BJ (cell line): Measurements from ENCODE around the gene RSPO4. TPM values are rescaled to one million over a fixed set of nuclear protein-coding genes. Genes with fewer than 3 reads are reported as not detected.
"Not testable (repeated sequence)": the region's sequence is repeated elsewhere in the genome, so short reads cannot be mapped to it uniquely, and the experiment has no call there.

Experiments
- CTCF ChIA-PET: fragments of 350-600 bp; formaldehyde crosslinking; extraction: SDS; loops from one replicate; lab custom pipeline; 2021; ENCODE audit warnings: antibody characterized with exemption, inconsistent platforms; lab: Yijun Ruan, JAX
- POLR2A ChIA-PET: fragments of 300-600 bp; sonication (Branson Sonifier 250); formaldehyde crosslinking; extraction: SDS; loops from one replicate; lab custom pipeline; 2021; ENCODE audit warnings: antibody characterized with exemption; lab: Charles Lee
- DNase-seq: peaks from one replicate; pipeline ENCODE4 v3.0.0-alpha.2; 2011; ENCODE audit warnings: low read depth
- H3K27me3 ChIP-seq: 2 replicates; pipeline ENCODE4 v1.6.0; 2011; ENCODE audit warnings: low read length; ENCODE audit not compliant: control insufficient read depth, insufficient read depth
- H3K36me3 ChIP-seq: 2 replicates; pipeline ENCODE4 v1.5.1; 2011; ENCODE audit warnings: low read length; ENCODE audit not compliant: control insufficient read depth, insufficient read depth
- H3K4me3 ChIP-seq: 2 replicates; pipeline ENCODE4 v1.5.1; 2011; ENCODE audit warnings: low read depth, mild to moderate bottlenecking, control low read depth, low read length
- polyA plus RNA-seq: library from polyadenylated mRNA; depleted of rRNA; stranded (reverse); fragments of >200 nt; gene quantifications from 2 replicates; pipeline ENCODE4 v1.2.3, GENCODE V29; 2011
- TF ChIP-seq, protein P1 (sequence below): IDR thresholded peaks from 2 replicates; pipeline ENCODE4 v1.5.1; 2011; ENCODE audit warnings: low read depth, mild to moderate bottlenecking, control low read depth, inconsistent platforms, low read length, moderate library complexity; ENCODE audit not compliant: insufficient read depth

The RSPO4 gene
- polyA plus RNA-seq, 1 experiment = 0.52 TPM

GRCh38 chr20:1037039-1037438 is 34.9 kb upstream of the RSPO4 start:
- no peak for DNase-seq
- Histone ChIP-seq H3K36me3 (no peaks in the 10 kb centered on the region), H3K27me3 (no peaks in the 10 kb centered on the region), H3K4me3 (no peak overlapping the region)
- POLR2A ChIA-PET = no interaction called here
- TF ChIP-seq, protein P1, sequence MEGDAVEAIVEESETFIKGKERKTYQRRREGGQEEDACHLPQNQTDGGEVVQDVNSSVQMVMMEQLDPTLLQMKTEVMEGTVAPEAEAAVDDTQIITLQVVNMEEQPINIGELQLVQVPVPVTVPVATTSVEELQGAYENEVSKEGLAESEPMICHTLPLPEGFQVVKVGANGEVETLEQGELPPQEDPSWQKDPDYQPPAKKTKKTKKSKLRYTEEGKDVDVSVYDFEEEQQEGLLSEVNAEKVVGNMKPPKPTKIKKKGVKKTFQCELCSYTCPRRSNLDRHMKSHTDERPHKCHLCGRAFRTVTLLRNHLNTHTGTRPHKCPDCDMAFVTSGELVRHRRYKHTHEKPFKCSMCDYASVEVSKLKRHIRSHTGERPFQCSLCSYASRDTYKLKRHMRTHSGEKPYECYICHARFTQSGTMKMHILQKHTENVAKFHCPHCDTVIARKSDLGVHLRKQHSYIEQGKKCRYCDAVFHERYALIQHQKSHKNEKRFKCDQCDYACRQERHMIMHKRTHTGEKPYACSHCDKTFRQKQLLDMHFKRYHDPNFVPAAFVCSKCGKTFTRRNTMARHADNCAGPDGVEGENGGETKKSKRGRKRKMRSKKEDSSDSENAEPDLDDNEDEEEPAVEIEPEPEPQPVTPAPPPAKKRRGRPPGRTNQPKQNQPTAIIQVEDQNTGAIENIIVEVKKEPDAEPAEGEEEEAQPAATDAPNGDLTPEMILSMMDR = no peak
- CTCF ChIA-PET = no interaction called here

- ChIA-PET POLR2A (no interaction called here), CTCF (no interaction called here)
- Histone ChIP-seq H3K36me3 (no peaks in the 10 kb centered on the region), H3K27me3 (no peaks in the 10 kb centered on the region), H3K4me3 (no peak overlapping the region)
- DNase-seq = no peak
- TF ChIP-seq, protein P1 = no peak
These were observed 33.4 kb upstream of the RSPO4 start for GRCh38 chr20:1035466-1035865.

DNA sequence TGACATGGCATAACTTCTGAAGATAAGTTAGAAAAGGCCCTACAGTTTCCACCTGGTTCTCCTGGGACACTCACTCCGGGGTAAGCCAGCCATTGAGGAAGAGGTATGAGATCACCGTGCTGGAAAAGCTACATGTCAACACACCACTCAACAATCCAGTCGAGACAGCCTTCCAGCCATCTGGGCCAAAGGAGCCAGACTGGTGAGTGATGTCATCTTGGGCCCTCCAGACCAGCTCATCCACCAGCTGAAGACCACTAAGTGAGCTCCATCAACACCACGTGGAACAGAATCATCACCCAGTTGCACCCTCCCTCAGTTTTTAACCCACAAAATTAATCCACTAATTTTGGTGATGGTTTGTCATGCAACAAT is 32.3 kb upstream of the RSPO4 start:
- DNase-seq = no peak
- POLR2A ChIA-PET = no interaction called here
- TF ChIP-seq, protein P1 = no peak
- no peak overlapping the region for H3K4me3 ChIP-seq
- no peaks in the 10 kb centered on the region for H3K36me3 ChIP-seq
- CTCF ChIA-PET = no interaction called here
- H3K27me3 ChIP-seq = no peaks in the 10 kb centered on the region

GRCh38 chr20:1033751-1034414 is 31.8 kb upstream of the RSPO4 start:
- ChIA-PET CTCF (interaction anchor here (0.7 kb wide), 1 partner anchor 77 kb away, joined by 3 read pairs; no protein-coding TSS in a partner anchor), POLR2A (no interaction called here)
- DNase-seq = no peak
- Histone ChIP-seq H3K4me3 (no peak overlapping the region), H3K36me3 (no peaks in the 10 kb centered on the region), H3K27me3 (no peaks in the 10 kb centered on the region)
- TF ChIP-seq, protein P1 = no peak

DNA sequence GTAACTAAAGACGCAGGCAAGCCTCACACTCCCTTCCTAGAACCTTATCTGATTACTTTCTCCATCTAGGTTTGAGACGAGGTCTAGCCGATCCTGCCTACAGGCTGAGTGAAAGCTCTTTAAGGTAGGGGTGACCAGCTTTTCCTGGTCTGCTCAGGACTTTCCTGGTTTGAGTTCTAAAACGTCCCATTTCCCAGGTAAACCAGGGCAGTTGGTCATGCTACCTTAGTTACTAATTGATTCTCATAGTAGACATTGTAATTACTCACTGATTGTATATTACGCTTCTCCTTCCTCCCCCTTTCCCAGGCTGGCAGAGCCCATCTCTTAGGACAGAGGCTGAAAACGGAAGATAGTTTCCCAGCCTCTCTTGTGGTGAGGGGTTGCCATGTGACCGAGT is 27.9 kb upstream of the RSPO4 start:
- H3K36me3 ChIP-seq = no peaks in the 10 kb centered on the region
- ChIA-PET POLR2A (no interaction called here), CTCF (no interaction called here)
- no peak overlapping the region for H3K4me3 ChIP-seq
- no peak for DNase-seq
- no peaks in the 10 kb centered on the region for H3K27me3 ChIP-seq
- TF ChIP-seq, protein P1 = no peak

DNA sequence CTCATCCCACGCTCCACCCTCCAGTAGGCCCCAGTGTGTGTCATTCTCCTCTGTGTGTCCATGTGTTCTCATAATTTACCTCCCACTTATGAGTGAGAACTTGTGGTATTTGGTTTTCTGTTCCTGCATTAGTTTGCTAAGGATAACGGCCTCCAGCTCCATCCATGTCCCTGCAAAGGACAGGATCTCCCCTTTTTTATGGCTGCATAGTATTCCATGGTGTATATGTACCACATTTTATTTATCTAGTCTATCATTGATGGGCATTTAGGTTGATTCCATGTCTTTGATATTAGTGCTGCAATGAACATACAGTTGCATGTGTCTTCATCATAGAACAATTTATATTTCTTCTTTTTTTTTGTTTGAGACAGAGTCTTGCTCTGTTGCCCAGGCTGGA is 24.1 kb upstream of the RSPO4 start:
- DNase-seq, POLR2A ChIA-PET, CTCF ChIA-PET, H3K36me3 ChIP-seq, H3K27me3 ChIP-seq, H3K4me3 ChIP-seq: not testable (repeated sequence)
